Right kidney (tissue), 9 donors: Measurements from ENCODE around the gene KRT80.
"Not testable (repeated sequence)": the region's sequence is repeated elsewhere in the genome, so short reads cannot be mapped to it uniquely, and the experiment has no call there.

ENCODE experiments used
- DNase-seq: peaks from one replicate; pipeline ENCODE4 v3.0.0-alpha.2; 2016
- long read RNA-seq, 8 donors: transcript quantifications; one replicate each; lab custom pipeline, GENCODE V29; 2026

Gene KRT80
- long read RNA-seq, donor 1, result 0 reads
- long read RNA-seq, donor 2, partial matches to known transcripts, result 18 of 23 reads
- long read RNA-seq, donor 2, other reads (novel, unspliced or antisense), result 5 of 23 reads
- long read RNA-seq, donor 3, partial matches to known transcripts, result 23 of 35 reads
- long read RNA-seq, donor 3, other reads (novel, unspliced or antisense), result 11 of 35 reads
- long read RNA-seq, donor 4, partial matches to known transcripts, result 23 of 29 reads
- long read RNA-seq, donor 4, other reads (novel, unspliced or antisense), result 6 of 29 reads
- long read RNA-seq, donor 5, result 0 reads
- long read RNA-seq, donor 6, partial matches to known transcripts, result 33 of 52 reads
- long read RNA-seq, donor 6, other reads (novel, unspliced or antisense), result 19 of 52 reads
- long read RNA-seq, donor 7, partial matches to known transcripts, result 30 of 41 reads
- long read RNA-seq, donor 7, other reads (novel, unspliced or antisense), result 11 of 41 reads
- long read RNA-seq, donor 8, partial matches to known transcripts, result 26 of 26 reads
- long read RNA-seq, donor 8, other reads (novel, unspliced or antisense), result 0 of 26 reads

DNA sequence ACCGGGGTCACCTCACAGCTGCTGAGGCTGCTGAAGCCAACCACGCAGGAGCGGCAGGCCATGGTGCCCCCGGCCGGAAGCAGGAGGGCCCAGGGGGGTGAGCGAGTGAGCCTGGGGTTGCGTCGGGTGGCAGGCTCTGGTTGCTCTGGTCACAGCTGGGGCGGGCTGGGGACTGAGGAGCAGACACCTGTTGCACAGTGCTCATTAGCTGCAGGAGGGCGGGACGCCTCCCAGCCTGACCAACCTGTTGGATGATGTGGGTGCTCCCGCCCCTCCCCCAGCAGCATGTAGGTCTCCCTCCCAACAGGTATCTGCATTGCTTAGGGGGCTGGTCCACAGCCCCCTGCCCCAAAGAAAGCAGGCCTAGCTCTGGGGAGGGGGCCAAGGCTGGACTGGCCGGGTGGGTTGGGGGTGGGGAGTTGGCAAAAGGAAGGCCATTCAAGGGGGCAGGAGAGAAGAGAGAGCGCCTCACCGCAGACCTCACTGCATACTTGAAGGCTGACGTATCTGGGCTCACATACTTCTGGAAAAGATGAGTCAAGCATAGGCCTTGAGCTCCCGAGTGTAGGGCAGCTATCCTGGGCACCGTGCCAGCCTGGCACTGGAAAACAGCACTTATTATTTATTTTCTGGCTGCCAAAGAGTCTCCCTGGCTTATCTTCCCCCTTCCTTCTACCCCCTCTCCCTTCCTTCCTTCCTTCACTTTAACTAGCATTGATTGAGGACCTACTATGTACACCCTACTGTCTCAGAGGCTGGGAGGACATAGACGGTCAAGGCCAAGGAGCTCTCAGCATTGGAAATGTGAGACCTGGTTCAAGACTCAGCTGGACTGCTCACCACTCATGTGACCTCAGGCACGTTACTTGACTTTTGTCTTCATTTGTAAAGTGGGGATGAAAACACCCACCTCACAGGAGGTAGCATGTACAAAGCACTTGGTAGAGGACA is at the start of gene KRT80:
Gene KRT80, minus strand, starts transcription at position 174 of the 951 bp plus-strand sequence. Its CDS starts 112 bp downstream, at position 62.
- peak; percentile 47 for DNase-seq

GRCh38 chr12:52241205-52241842 is 49.5 kb upstream of the KRT80 start:
- DNase-seq, result no peak

DNA sequence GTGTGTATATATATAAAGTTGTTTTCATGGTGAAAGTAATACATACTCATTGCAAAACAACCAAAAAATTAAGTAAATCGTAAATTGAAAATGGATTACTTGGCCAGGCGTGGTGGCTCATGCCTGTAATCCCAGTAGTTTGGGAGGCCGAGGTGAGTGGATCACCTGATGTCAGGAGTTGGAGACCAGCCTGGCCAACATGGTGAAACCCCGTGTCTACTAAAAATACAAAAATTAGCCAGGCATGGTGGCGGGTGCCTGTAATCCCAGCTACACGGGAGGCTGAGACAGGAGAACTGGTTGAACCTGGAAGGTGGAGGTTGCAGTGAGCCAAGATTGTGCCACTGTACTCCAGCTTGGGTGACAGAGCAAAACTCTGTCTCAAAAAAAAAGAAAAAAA is 48.4 kb upstream of the KRT80 start:
- DNase-seq, result not testable (repeated sequence)

DNA sequence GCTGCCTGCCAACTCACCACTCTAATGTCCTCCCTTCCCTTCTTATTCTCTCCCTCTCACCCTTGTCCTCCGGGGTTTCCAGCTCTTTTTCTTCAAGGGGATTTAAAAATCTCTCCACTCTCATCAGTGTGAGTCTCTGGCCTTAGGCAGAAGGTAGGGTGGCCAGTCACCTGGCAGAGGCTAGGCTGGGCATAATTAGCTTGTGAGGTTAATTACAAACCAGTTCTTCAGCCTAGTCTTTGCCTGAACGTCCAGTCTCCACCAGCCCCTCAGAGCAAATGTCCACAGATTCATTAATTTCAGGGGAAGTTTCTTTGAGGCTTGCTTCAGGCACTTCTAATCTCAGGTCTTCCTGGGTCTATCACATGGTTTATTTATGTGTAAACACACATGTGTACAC is 48.0 kb upstream of the KRT80 start:
- no peak for DNase-seq

GRCh38 chr12:52238916-52239646 is 47.3 kb upstream of the KRT80 start:
- no peak for DNase-seq

DNA sequence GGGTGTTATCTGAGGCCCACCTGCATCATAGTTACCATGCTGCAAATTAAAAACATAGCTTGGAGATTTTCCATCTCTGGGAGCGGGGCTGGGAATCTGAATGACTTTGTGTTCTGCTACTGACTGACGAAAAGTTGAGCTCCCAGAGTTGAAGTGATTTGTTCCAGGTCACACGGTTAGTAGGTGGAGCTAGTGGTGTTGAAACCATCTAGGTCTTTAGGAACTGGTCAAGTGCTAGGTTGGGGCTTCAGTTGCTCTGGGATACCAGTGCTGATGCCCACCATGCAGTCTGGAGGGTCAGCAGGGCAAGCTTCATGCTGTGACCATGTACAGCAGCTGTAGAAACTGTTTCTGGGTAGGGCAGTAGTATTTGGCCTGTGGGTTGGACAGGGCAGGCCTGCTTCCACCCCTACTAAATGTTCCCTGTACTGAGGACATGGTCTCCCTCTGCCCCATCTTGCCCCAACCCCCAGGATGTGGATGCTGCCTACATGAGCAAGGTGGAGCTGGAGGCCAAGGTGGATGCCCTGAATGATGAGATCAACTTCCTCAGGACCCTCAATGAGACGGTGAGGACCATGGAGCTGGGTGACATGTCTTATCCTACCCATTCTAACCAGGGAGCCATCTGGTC is 46.5 kb upstream of the KRT80 start:
- DNase-seq, result no peak

DNA sequence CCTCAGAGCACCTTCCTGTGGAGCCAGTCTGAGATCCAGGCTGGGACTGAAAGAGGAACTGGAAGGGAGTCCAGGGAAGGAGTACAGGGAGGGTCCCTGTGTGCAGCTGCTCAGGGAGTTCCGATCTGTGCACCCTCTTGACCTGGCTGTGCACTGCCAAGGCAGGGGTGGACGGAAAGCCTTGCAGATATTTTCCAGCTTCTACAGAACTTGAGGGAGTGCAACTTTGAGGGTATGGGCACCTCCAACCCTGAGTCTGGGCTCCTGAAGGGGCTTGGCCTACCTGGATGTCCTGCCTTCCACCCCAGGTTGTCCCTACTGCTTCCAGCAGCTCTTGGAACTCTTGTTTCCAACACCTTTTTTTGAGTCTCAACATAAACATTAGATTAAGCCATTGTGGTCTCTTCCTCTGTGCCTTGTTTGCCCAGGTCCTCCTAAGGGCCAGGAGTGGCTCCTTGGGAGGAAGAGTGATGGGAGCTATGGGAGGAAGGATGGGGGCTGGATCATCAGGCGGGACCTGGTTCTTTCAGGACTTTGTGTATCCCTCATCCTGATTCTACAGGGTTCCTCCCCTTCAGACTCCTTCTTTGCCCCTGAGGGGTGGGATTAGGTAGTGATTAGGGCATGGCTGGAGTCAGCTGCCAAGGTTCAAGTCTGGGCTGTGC is 44.7 kb upstream of the KRT80 start:
- DNase-seq, result no peak

DNA sequence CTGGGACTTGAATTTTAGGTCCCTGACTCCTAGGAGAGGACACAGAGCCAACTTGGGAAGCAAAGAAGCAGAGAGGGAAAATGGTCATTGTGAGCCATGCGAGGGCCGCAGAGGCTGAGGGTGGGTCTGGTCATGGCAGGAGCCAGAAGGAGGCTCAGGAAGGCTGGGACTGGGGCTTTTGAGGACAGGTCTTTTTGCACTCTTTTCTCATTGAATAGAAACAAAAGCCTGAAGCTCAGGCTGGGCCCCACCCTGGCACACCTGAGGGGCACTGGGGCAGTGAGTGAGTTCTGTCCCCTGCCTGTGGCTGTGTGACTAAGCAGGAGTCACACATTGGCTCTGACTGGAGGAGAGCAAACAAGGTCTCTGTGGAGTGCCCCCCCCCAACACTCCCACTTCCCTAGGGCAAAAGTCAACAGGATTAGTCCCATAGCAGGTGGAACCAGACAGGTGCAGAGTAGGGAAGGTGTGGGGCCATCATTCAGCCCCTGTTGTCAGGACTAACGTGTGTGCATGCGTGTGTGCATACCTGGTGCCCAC is 44.1 kb upstream of the KRT80 start:
- DNase-seq, result no peak

DNA sequence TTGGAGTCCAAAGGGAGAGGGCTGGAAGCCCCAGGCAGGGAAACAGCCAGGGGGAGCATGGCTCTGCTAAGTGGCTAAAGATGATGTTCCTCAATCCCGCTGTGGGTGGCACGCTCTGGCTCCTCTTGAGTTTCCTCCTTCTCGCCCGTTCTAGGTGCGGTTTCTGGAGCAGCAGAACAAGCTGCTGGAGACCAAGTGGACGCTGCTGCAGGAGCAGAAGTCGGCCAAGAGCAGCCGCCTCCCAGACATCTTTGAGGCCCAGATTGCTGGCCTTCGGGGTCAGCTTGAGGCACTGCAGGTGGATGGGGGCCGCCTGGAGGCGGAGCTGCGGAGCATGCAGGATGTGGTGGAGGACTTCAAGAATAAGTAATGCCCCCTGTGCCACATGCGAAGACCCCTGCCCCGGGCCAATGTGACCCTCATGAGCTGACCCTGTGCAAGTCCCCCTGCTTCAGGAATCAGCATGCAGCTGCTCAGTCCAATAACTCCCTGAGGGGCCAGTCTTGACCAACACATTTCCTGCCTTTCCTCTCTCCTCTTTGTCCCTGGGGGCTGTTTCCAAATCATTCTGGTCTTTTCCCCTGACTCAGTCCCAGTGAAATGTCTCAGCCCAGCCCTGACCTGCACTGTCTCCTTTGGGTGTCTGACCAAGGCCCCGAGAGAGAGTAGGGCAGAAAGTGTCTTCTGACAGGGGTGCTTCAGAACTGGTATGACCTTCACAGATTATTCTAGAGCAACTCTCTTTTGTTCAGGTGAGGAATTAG is 43.4 kb upstream of the KRT80 start:
- no peak for DNase-seq

DNA sequence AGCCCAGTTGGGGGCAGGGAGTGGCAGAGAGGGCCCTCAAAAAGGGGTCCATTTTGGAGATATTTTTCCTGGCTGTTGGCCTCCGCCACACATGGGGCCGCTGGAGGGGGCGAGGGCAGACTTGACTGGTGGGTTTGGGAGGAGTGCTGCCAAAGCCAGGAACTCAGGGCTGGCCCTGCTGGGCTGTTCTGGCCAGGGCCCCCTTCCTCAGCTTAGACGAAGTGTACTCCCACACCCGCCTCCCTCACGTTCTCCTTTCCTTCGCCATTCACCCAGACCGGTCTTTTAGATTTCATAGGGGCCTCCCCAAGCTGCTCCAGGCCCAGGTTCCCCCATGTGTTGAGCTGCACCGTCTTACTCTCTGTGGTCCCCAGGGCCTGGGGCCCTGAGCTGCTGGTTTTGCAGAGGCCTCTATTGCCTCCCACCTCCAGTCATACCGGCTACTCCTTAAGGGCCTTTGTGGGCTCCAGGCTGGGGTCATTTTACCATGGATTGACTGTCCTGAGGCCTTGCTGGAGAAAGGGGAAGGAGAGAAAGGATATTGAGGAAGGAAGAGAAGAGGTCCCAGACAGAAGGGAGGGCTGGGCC is 42.5 kb upstream of the KRT80 start:
- DNase-seq, result no peak

GRCh38 chr12:52233462-52234207 is 41.8 kb upstream of the KRT80 start:
- DNase-seq, result peak; percentile 58

DNA sequence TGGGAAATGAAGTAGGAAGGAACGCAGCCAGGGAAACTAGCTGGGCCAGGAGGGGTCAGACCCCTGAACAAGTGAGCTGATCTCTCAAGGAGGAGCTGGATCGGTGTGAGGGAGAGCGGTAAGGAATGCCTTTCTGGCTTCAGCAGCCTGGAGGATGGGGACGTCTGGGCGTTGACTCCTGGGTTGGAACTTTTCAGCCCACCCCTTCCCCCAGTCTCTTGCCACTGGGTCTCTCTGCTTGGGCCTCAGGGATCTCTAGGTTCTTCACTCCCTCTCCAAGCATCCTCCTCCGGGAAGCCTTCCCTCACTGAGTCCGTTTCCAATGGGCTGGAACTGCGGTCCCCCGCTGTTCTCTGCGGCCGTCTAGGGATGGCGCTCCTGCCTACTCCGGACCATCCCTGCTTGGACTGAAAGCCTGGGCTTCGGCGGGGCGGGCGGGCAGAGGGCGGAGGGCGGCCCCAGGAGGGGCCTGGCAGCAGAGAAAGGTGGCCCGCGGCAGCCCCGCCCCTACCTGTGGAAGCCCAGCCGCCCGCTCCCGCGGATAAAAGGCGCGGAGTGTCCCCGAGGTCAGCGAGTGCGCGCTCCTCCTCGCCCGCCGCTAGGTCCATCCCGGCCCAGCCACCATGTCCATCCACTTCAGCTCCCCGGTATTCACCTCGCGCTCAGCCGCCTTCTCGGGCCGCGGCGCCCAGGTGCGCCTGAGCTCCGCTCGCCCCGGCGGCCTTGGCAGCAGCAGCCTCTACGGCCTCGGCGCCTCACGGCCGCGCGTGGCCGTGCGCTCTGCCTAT is 41.1 kb upstream of the KRT80 start, which contains the start of gene KRT7:
Gene KRT7, plus strand, starts transcription at position 570 of the 788 bp plus-strand sequence. Its CDS starts 54 bp downstream, at position 624.
- peak; percentile 57 for DNase-seq

DNA sequence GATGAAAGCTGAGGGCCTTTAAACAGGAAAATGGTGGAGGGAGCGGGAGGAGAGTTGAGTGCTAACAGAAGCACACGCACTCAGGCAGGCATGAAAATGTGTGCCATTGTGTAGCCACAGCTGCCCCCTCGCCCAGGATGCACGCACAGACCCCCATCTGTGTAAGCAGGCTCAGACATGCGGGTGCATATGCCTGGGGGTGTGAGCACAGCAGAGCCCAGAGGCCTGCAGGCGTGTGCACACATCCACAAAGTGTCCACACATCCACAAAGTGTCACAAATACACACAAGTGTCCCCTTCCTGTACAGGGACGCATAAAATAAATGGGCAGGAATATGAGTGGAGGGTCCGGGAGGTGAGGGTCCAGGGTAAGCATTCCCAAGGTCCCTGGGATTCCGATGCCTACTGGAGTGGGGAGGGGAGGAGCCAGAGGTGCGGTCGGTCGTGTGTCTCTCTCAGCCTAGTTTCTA is 40.4 kb upstream of the KRT80 start:
- DNase-seq, result no peak

DNA sequence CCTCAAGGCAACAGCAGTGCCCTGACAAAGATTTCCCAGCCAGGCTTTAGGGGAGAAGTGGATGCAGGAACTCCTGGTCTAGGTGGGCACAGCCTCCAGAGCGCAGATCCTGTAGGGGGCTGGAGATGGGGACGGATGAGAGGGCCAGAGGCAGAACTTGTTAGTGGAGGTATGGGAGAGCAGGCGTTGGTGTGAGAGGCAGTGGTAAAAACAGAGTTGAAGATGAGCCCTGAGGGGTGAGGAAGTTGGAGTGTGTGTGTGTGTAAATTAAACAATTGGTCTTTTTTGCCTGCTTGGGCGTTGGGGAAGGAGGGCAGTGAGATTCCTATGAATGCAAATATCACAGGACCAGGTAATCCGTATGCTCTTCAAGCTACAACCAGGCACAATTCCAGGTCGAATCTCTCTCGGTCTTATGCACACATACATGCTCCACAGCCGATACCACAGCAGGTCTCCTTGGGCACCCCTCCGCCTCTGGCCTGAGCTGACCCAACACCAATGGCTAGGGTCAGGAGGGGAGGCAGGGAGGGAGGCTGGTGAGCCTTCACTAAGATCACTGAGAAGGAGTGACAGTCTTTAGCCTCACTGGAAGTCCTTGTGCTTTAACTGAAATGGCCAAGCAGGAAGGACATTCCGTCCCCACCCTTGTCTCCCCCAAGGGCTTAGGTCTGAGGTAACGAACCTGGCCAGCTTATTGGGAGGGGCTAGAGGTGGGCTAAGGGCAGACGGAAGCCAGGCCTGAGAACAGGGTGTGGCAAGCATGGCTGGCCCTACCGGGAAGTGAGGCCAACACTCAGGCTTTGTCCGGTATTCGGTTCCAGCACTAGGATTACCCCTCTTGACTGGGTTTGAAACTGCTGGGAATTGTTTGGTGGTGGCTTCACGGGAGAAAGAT is 39.7 kb upstream of the KRT80 start:
- no peak for DNase-seq

- no peak for DNase-seq
These were observed 38.8 kb upstream of the KRT80 start for GRCh38 chr12:52230364-52231281.
